Transverse colon (tissue), 4 donors: Measurements from ENCODE around the gene COPB2. TPM values are rescaled to one million over a fixed set of nuclear protein-coding genes. Genes with fewer than 3 reads are reported as not detected.

Experiments used
- DNase-seq: peaks from one replicate; pipeline ENCODE4 v3.0.0-alpha.2; 2019
- H3K27ac ChIP-seq, 4 donors: fragments of 200-600 bp; sonication (generic); 2 replicates each; pipeline ENCODE4 v1.5.1; 2016 to 2018; ENCODE audit warnings: inconsistent platforms in 4 of 4
- H3K27me3 ChIP-seq: fragments of 200-600 bp; sonication (generic); 2 replicates; pipeline ENCODE4 v1.5.1; 2017; ENCODE audit warnings: inconsistent platforms
- H3K36me3 ChIP-seq, 4 donors: fragments of 200-600 bp; sonication (generic); 2 replicates each; pipeline ENCODE4 v1.5.1; 2017 to 2019; ENCODE audit warnings: inconsistent platforms in 4 of 4
- H3K4me1 ChIP-seq, 4 donors: fragments of 200-600 bp; sonication (generic); 2 replicates each; pipeline ENCODE4 v1.5.1; 2017 to 2020; ENCODE audit warnings: inconsistent platforms in 4 of 4
- H3K4me3 ChIP-seq, 4 donors: fragments of 200-600 bp; sonication (generic); 1 replicate in 1 of 4; 2 replicates in 3 of 4; pipeline versions ENCODE4 v1.5.1 to v1.6.1; 2017 to 2019; ENCODE audit warnings: inconsistent platforms in 4 of 4
- H3K9me3 ChIP-seq, 2 donors: fragments of 200-600 bp; sonication (generic); 2 replicates each; pipeline ENCODE4 v1.5.1; 2017 to 2019; ENCODE audit warnings: inconsistent platforms in 2 of 2
- CTCF ChIP-seq, 5 experiments: fragments of 200-600 bp in 3 of 5; fragments of 450-650 bp in 2 of 5; sonication (generic) in 3 of 5; IDR thresholded peaks; 1 replicate in 2 of 5; 2 replicates in 3 of 5; pipeline ENCODE4 v1.5.1; 2016 to 2017; ENCODE audit warnings: antibody characterized with exemption in 5 of 5, inconsistent platforms in 3 of 5, mild to moderate bottlenecking in 2 of 5, moderate library complexity in 1 of 5
- EP300 ChIP-seq: sonication (generic); formaldehyde crosslinking; IDR thresholded peaks from one replicate; pipeline ENCODE4 v1.6.1; 2017; ENCODE audit warnings: antibody characterized with exemption, low read depth
- POLR2A ChIP-seq: fragments of 450-650 bp; IDR thresholded peaks from one replicate; pipeline ENCODE4 v1.6.1; 2016; ENCODE audit warnings: antibody characterized with exemption, mild to moderate bottlenecking, moderate library complexity
- POLR2AphosphoS5 ChIP-seq, 3 donors: sonication (generic); formaldehyde crosslinking; IDR thresholded peaks; one replicate each; pipeline ENCODE4 v1.6.1; 2016; ENCODE audit warnings: antibody characterized with exemption in 3 of 3
- WGBS, 2 donors: methylation state at CpG; one replicate each; pipeline ENCODE4 v1.1.5; 2018; ENCODE audit warnings: low coverage in 1 of 2; 5-methylcytosine and 5-hydroxymethylcytosine counted together
- in situ Hi-C, 4 donors: fragments of 200-750 bp; cut with MboI; loops; one replicate each; pipeline versions ENCODE4 v1.15.0 to v1.15.1; 2017; ENCODE audit warnings: low sequenced_read_pairs in 3 of 4, low pct_ligation_motif_present in 1 of 4, low pct_unique_long_range_greater_than_20kb in 1 of 4
- intact Hi-C: fragments of 100-400 bp; cut with DNase I; formaldehyde crosslinking; loops from one replicate; pipeline ENCODE4 v1.15.1; 2023; ENCODE audit warnings: low total_unique reads
- total RNA-seq, 4 donors: library from RNA; depleted of rRNA; stranded (reverse); fragments of >200 nt; gene quantifications; one replicate each; pipeline ENCODE4 v1.1.0, GENCODE V29; 2016

COPB2 gene
- total RNA-seq, 4 donors from 2014 or later, result 38.9 to 86.3 (median 56.3) TPM

GRCh38 chr3:139343895-139344856 is 45.3 kb downstream of the COPB2 start, which contains the start of gene MRPS22:
MRPS22 (plus strand) TSS chr3:139344020; CDS start chr3:139344027, 7 bp downstream.
- peak within 1 kb of the TSS; percentile 64 to 74 (median 69) for H3K4me3 ChIP-seq
- in situ Hi-C loops, result loop anchor here in 2 of 4 donors (25.0 kb wide), 1 partner anchor 407 kb away; the partner anchor contains the start of genes FOXL2 (in 2 of the 2) and FOXL2NB (in 2 of the 2)
- H3K27me3 ChIP-seq, result peaks cover 3% of the 10 kb centered on the region
- peak within 1 kb of the TSS; percentile 81 to 88 (median 83) for H3K27ac ChIP-seq
- TF ChIP-seq CTCF (IDR thresholded peaks at IDR 0.05) (no peak), POLR2A (peak; percentile 36), EP300 (no peak), POLR2AphosphoS5 (IDR thresholded peaks at IDR 0.05) (peak; percentile 33 to 41 (median 37))
- DNase-seq, result peak; percentile 84
- peaks cover 8 to 16% (median 12%) of the 10 kb centered on the region in 4 donors for H3K4me1 ChIP-seq
- intact Hi-C loops, result no loop called here
- 0% methylated on average over 3 to 34 of the region's 37 CpGs for WGBS, 2 donors
- H3K36me3 ChIP-seq, result peaks cover 0 to 15% (median 4%) of the 10 kb centered on the region in 4 donors
- H3K9me3 ChIP-seq, result no peaks in the 10 kb centered on the region

- DNase-seq, result no peak
- Histone ChIP-seq H3K27me3 (peaks cover 7% of the 10 kb centered on the region), H3K36me3 (no peaks in the 10 kb centered on the region), H3K4me3 (no peak overlapping the region), H3K9me3 (no peaks in the 10 kb centered on the region), H3K27ac (no peak overlapping the region), H3K4me1 (peaks cover 8 to 16% (median 12%) of the 10 kb centered on the region in 4 donors)
- in situ Hi-C loops (loop anchor here in 2 of 4 donors (25.0 kb wide), 1 partner anchor 405 kb away; the partner anchor contains the start of genes FOXL2 (in 2 of the 2) and FOXL2NB (in 2 of the 2)), intact Hi-C loops (no loop called here)
- TF ChIP-seq CTCF (IDR thresholded peaks at IDR 0.05) (no peak), EP300 (no peak), POLR2AphosphoS5 (IDR thresholded peaks at IDR 0.05) (no peak), POLR2A (no peak)
Observed at GRCh38 chr3:139342054-139342453, 47.4 kb downstream of the COPB2 start.

- no peaks in the 10 kb centered on the region for H3K36me3 ChIP-seq
- H3K9me3 ChIP-seq, result no peaks in the 10 kb centered on the region
- H3K4me3 ChIP-seq, result no peak overlapping the region
- TF ChIP-seq EP300, result no peak
- TF ChIP-seq POLR2A, result no peak
- no peak for TF ChIP-seq CTCF (IDR thresholded peaks at IDR 0.05)
- no peak for TF ChIP-seq POLR2AphosphoS5 (IDR thresholded peaks at IDR 0.05)
- H3K27ac ChIP-seq, result no peak overlapping the region
- in situ Hi-C loops (loop anchor here in 2 of 4 donors (25.0 kb wide), 1 partner anchor 403 kb away; the partner anchor contains the start of genes FOXL2 (in 2 of the 2) and FOXL2NB (in 2 of the 2)), intact Hi-C loops (no loop called here)
- peaks cover 8% of the 10 kb centered on the region for H3K27me3 ChIP-seq
- H3K4me1 ChIP-seq, result peaks cover 8 to 15% (median 11%) of the 10 kb centered on the region in 4 donors
- DNase-seq, result no peak
Observed at GRCh38 chr3:139340784-139341183, 48.7 kb downstream of the COPB2 start.
